GM12875 (cell line): ENCODE results near the gene ITGB1.
"Not testable (repeated sequence)": the region's sequence is repeated elsewhere in the genome, so short reads cannot be mapped to it uniquely, and the experiment has no call there.

Experiments
- H3K4me3 ChIP-seq: one replicate; pipeline ENCODE4 v1.5.1; 2011; ENCODE audit warnings: low read depth, low read length, control low read depth
- CTCF ChIP-seq: IDR thresholded peaks from 2 replicates; pipeline ENCODE4 v1.5.1; 2011; ENCODE audit warnings: low read depth, mild to moderate bottlenecking, control low read depth, inconsistent platforms, low read length, moderate library complexity, borderline replicate concordance; ENCODE audit not compliant: insufficient read depth

Gene ITGB1

DNA sequence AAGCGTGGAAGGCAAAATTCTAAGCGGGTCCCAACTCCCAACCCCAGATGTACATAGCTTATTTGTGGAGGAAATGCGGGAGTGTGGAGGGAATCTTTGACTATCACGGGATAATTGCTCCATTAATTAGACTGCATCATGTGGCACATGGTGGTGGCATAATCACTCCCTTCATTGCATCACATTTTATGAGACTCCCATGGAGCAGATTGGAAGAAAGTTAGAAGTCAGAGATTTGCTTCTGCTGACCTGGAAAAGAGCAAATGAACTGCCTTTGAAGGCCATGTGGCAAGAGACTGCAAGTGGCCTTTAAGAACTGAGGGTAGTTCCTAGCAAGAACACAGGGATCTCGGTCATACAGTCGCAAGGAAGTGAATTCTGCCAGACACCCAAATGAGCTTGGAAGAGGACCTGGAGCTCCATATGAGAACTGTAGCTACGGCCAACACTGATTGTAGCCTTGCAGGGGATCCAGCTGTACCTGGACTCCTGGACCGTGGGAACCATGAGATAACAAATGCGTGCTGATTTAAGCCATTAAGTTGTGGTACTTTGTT, 37.1 kb upstream of the ITGB1 start:
- TF ChIP-seq CTCF: no peak
- no peak overlapping the region for H3K4me3 ChIP-seq

- H3K4me3 ChIP-seq: not testable (repeated sequence)
These were observed 36.6 kb upstream of the ITGB1 start for GRCh38 chr10:32994632-32995031.

DNA sequence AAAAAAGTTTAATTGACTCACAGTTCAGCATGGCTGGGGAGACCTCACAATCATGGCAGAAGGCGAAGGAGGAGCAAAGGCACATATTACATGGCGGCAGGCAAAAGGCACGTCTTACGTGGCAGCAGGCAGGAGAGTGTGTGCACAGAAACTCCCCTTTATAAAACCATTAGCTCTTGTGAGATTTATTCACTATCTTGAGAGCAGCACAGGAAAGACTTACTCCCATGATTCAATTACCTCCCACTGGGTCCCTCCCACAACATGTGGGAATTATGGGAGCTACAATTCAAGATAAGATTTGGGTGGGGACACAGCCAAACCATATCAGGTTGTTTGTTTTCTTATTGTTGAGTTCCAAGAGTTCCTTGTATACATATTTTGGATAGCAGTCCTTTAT, 34.3 kb upstream of the ITGB1 start:
- H3K4me3 ChIP-seq: not testable (repeated sequence)

DNA sequence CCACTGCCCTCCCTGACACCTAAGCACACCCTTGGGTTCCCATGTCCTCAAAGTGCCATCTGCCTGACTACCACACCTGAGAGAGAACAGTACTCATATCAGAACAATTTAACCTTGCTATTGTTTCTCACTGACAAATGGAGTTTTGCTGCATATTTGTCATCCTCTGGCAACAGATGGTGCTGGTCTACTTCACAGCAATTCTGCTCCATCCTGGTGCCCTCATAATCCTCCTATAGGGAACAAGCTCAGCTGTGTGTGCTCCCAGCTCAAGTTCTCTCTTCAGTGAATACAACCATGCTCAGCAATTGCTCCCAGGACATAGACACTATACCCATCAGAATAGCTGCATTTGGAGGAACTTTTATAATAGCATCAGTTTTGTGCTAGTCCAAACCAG, 32.8 kb upstream of the ITGB1 start:
- H3K4me3 ChIP-seq: no peak overlapping the region
- TF ChIP-seq CTCF: no peak

DNA sequence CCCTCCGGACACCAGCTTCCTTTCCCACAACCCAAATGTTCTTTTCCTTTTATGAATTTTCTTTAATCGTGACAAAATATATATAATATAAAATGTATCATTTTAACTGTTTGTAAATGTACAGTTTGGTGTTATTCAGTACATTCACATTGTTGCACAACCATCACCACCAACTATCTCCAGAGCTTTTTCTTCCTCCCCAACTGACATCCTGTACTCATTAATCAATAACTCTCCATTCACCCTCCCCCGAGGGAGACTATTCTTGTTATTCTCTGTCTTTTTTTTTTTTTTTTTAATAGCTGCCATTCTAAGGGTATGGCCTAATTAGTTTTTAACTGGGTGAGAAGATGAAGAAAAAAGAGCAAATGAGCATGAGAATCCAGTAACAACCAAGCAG, 30.6 kb upstream of the ITGB1 start:
- no peak for TF ChIP-seq CTCF
- no peak overlapping the region for H3K4me3 ChIP-seq

DNA sequence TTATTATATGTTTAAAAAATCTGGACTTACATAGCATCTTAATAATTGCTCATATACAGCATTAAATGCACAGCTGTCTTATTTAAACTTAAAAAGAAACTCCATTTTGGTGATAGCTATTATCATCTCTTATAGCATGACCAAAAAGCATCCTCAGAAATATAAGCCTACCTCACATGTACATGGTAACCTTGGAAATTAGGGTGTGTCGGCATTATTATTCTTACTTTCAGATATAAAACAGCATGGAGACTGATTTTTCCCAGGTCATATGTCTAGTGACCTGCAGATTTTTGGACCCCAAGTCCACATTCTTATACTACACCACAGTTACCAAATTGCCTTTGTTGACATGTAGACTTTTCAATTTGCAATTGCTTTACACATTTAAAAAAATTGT, 29.1 kb upstream of the ITGB1 start:
- H3K4me3 ChIP-seq: no peak overlapping the region
- TF ChIP-seq CTCF: no peak

GRCh38 chr10:32985775-32986350, 27.8 kb upstream of the ITGB1 start:
- H3K4me3 ChIP-seq: no peak overlapping the region
- TF ChIP-seq CTCF: no peak

DNA sequence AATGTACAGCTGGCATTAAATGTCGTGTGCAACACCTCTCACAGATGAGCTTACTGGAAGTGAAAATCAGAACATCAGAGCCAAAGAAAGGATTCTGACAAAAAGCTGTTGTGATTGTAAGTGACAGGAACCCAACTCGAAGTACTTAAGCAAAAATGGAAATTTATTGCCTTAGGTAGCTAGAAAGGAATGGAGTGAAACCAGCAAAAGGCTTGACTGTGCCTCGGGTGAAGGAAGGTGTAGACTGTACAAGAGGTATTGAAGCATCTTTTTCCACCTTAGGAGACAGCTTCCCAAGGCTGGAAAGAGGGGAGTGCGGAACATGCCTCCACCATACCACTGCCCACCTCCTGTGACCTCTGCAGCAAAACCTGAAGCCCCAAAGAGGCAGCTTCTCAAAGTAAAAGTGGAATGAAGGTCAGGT, 27.3 kb upstream of the ITGB1 start:
- no peak overlapping the region for H3K4me3 ChIP-seq
- no peak for TF ChIP-seq CTCF
